HCT116 (cell line): Measurements from ENCODE around the gene RXRA.

Experiments
- CEBPB ChIP-seq: IDR thresholded peaks from 2 replicates; pipeline ENCODE4 v1.6.1; 2012; ENCODE audit warnings: low read depth
- CTCF ChIP-seq, 3 experiments: fragments of 200-600 bp in 1 of 3; sonication (generic) in 1 of 3; IDR thresholded peaks in 2 of 3; conservative IDR thresholded peaks in 1 of 3; 2 replicates each; pipeline ENCODE4 v1.5.1; 2012 to 2017; ENCODE audit warnings: low read depth in 2 of 3, low read length in 2 of 3, antibody characterized with exemption in 1 of 3, borderline replicate concordance in 1 of 3, control low read depth in 1 of 3, mild to moderate bottlenecking in 1 of 3, mixed read lengths in 1 of 3, mixed run types in 1 of 3, moderate library complexity in 1 of 3; ENCODE audit not compliant: insufficient read depth in 1 of 3
- EZH2 ChIP-seq: fragments of 200-600 bp; sonication (generic); IDR thresholded peaks from 2 replicates; pipeline ENCODE4 v1.6.1; 2017; ENCODE audit warnings: antibody characterized with exemption, mixed run types
- EZH2phosphoT487 ChIP-seq: fragments of 200-600 bp; IDR thresholded peaks from 2 replicates; pipeline ENCODE4 v1.6.1; 2018; ENCODE audit warnings: antibody characterized with exemption, borderline replicate concordance
- POLR2A ChIP-seq: IDR thresholded peaks from 2 replicates; pipeline ENCODE4 v1.7.0; 2011; ENCODE audit warnings: borderline replicate concordance; ENCODE audit not compliant: insufficient read depth, insufficient read length; ENCODE audit errors: extremely low read depth
- POLR2AphosphoS5 ChIP-seq: IDR thresholded peaks from 2 replicates; pipeline ENCODE4 v1.6.1; 2011; ENCODE audit warnings: mild to moderate bottlenecking, low read depth, low read length, moderate library complexity
- TCF7L2 ChIP-seq: IDR thresholded peaks from 2 replicates; pipeline ENCODE4 v1.7.0; 2011; ENCODE audit warnings: borderline replicate concordance, inconsistent platforms; ENCODE audit not compliant: insufficient read depth, insufficient read length; ENCODE audit errors: extremely low read depth
- ZBTB33 ChIP-seq: IDR thresholded peaks from 2 replicates; pipeline ENCODE4 v1.6.1; 2011; ENCODE audit warnings: mild to moderate bottlenecking, low read length, moderate library complexity; ENCODE audit not compliant: insufficient replicate concordance; ENCODE audit errors: extremely low read depth

- no peak for TF ChIP-seq CTCF (IDR thresholded peaks at IDR 0.05 in 2 of 3, conservative IDR thresholded peaks at IDR 0.05 in 1 of 3; ENCODE audit: borderline replicate concordance in 1 of 3, insufficient read depth in 1 of 3, low read depth in 2 of 3, low read length in 2 of 3)
- no peak for TF ChIP-seq POLR2A
- TF ChIP-seq EZH2phosphoT487 = no peak
- TF ChIP-seq CEBPB = no peak
- no peak for TF ChIP-seq POLR2AphosphoS5
- TF ChIP-seq ZBTB33 = no peak
- no peak for TF ChIP-seq EZH2
- no peak for TF ChIP-seq TCF7L2
Measured at GRCh38 chr9:134444038-134444315, 117.7 kb downstream of the RXRA start.
